OCI-LY1 (cell line): Measurements from ENCODE around the gene HDGFL2.
A peak's percentile ranks its signal among the peaks of the same experiment; 100 is the strongest.

Experiments used
- H2AFZ ChIP-seq: fragments of 200-600 bp; sonication (generic), shearing (Covaris generic); 2 replicates; pipeline ENCODE4 v1.6.0; 2014; ENCODE audit warnings: antibody characterized with exemption, mild to moderate bottlenecking, low read length
- H3F3A ChIP-seq: fragments of 200-600 bp; sonication (generic), shearing (Covaris generic); 2 replicates; pipeline ENCODE4 v1.6.0; 2014; ENCODE audit warnings: mild to moderate bottlenecking, antibody characterized with exemption, low read length, moderate library complexity; ENCODE audit not compliant: insufficient read depth
- H3K27ac ChIP-seq: fragments of 200-600 bp; sonication (generic); 2 replicates; pipeline ENCODE4 v1.5.1; 2014; ENCODE audit warnings: low read length, mixed run types, mild to moderate bottlenecking, low read depth; ENCODE audit not compliant: poor library complexity, severe bottlenecking
- H3K27me3 ChIP-seq: fragments of 200-600 bp; sonication (generic); 2 replicates; pipeline ENCODE4 v1.6.0; 2014; ENCODE audit warnings: antibody characterized with exemption, mild to moderate bottlenecking, low read length, moderate library complexity; ENCODE audit not compliant: insufficient read depth
- H3K36me3 ChIP-seq: fragments of 200-600 bp; sonication (generic); 2 replicates; pipeline ENCODE4 v1.6.1; 2014; ENCODE audit warnings: mild to moderate bottlenecking, antibody characterized with exemption, low read length, moderate library complexity, mixed read lengths; ENCODE audit not compliant: insufficient read depth
- H3K4me1 ChIP-seq: fragments of 200-600 bp; sonication (generic); 2 replicates; pipeline ENCODE4 v1.5.1; 2014; ENCODE audit warnings: mild to moderate bottlenecking, low read length, moderate library complexity; ENCODE audit not compliant: insufficient read depth, severe bottlenecking
- H3K4me2 ChIP-seq: fragments of 200-600 bp; sonication (generic), shearing (Covaris generic); 2 replicates; pipeline ENCODE4 v1.6.1; 2014; ENCODE audit warnings: low read length
- H3K4me3 ChIP-seq: fragments of 200-600 bp; sonication (generic); 2 replicates; pipeline ENCODE4 v1.5.1; 2014; ENCODE audit warnings: low read length, low read depth, mild to moderate bottlenecking, mixed read lengths; ENCODE audit not compliant: poor library complexity, severe bottlenecking
- H3K79me2 ChIP-seq: fragments of 200-600 bp; shearing (Covaris generic); 2 replicates; pipeline ENCODE4 v1.6.1; 2016; ENCODE audit warnings: mixed run types, low read length, mixed read lengths; ENCODE audit not compliant: insufficient read depth
- H3K9ac ChIP-seq: fragments of 200-600 bp; sonication (generic), shearing (Covaris generic); 2 replicates; pipeline ENCODE4 v1.6.1; 2014; ENCODE audit warnings: mild to moderate bottlenecking, low read length, mixed read lengths
- H3K9me2 ChIP-seq: fragments of 200-600 bp; sonication (generic), shearing (Covaris generic); 2 replicates; pipeline ENCODE4 v1.6.1; 2014; ENCODE audit warnings: low read depth, mild to moderate bottlenecking, low read length, mixed read lengths
- H3K9me3 ChIP-seq: fragments of 200-600 bp; shearing (Covaris generic); 2 replicates; pipeline ENCODE4 v1.6.1; 2014; ENCODE audit warnings: low read length, mixed read lengths
- H4K20me1 ChIP-seq: fragments of 200-600 bp; sonication (generic), shearing (Covaris generic); 2 replicates; pipeline ENCODE4 v1.6.0; 2016; ENCODE audit warnings: mild to moderate bottlenecking, low read length; ENCODE audit not compliant: insufficient read depth
- CTCF ChIP-seq: fragments of 200-600 bp; sonication (generic), shearing (Covaris generic); IDR thresholded peaks from 2 replicates; pipeline ENCODE4 v1.5.1; 2017; ENCODE audit warnings: mild to moderate bottlenecking, antibody characterized with exemption, low read length, moderate library complexity, mixed read lengths
- EZH2 ChIP-seq: fragments of 200-600 bp; sonication (generic), shearing (Covaris generic); IDR thresholded peaks from 2 replicates; pipeline ENCODE4 v1.8.0; 2017; ENCODE audit warnings: borderline replicate concordance, mixed run types, mild to moderate bottlenecking, antibody characterized with exemption, low read length, moderate library complexity, mixed read lengths

Gene HDGFL2

DNA sequence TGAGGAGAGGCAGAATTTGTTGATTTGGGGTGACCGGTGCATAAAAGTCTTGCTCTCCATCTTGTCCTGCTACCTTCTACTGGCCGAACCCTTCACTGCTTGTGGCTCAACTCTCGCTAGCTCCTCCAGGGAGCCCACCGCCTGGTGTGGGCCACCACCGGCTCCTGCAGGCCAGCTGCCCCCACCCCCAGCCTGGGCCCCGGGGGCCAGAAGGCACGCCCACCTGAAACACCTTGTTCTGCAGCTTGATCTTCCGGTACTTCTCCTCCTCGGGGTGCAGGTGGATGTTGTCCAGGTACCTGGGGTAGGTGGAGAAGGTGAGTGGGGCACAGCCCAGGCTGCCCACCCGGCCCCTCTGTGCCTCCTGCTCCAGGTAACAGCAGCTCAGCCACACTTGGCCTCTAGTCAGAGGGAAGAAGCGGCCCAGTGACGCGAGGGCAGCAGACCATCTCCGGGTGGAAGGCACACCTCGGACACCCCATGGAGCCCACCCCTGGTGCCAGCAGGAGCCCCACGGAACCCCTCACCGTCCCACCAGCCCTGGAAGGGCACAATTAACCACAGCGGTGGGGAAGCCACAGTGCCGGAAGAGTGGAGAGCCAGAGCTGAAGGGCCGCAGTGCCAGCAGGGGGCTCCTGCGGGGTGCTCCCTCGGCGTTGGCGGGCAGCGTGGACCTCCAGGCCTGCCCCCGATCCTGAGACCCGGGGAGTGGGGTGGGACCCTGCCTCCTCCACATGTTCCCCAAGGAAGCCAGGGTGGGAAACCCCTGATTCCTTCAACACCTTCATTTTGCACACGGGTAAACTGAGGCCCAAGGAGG, 24.6 kb upstream of the HDGFL2 start:
- no peak overlapping the region for H3K4me3 ChIP-seq
- H3K27ac ChIP-seq = no peak overlapping the region
- H3K9me2 ChIP-seq = no peaks in the 10 kb centered on the region
- no peaks in the 10 kb centered on the region for H3K4me1 ChIP-seq
- no peak overlapping the region for H2AFZ ChIP-seq
- TF ChIP-seq EZH2 (no peak), CTCF (peak; percentile 9; the same call in 1 of the 2 replicates)
- no peaks in the 10 kb centered on the region for H4K20me1 ChIP-seq
- H3K9me3 ChIP-seq = no peaks in the 10 kb centered on the region
- no peaks in the 10 kb centered on the region for H3K79me2 ChIP-seq
- peaks cover 65% of the 10 kb centered on the region for H3K36me3 ChIP-seq
- H3K4me2 ChIP-seq = no peak overlapping the region
- no peaks in the 10 kb centered on the region for H3K27me3 ChIP-seq
- H3F3A ChIP-seq = no peaks in the 10 kb centered on the region
- H3K9ac ChIP-seq = no peak overlapping the region

DNA sequence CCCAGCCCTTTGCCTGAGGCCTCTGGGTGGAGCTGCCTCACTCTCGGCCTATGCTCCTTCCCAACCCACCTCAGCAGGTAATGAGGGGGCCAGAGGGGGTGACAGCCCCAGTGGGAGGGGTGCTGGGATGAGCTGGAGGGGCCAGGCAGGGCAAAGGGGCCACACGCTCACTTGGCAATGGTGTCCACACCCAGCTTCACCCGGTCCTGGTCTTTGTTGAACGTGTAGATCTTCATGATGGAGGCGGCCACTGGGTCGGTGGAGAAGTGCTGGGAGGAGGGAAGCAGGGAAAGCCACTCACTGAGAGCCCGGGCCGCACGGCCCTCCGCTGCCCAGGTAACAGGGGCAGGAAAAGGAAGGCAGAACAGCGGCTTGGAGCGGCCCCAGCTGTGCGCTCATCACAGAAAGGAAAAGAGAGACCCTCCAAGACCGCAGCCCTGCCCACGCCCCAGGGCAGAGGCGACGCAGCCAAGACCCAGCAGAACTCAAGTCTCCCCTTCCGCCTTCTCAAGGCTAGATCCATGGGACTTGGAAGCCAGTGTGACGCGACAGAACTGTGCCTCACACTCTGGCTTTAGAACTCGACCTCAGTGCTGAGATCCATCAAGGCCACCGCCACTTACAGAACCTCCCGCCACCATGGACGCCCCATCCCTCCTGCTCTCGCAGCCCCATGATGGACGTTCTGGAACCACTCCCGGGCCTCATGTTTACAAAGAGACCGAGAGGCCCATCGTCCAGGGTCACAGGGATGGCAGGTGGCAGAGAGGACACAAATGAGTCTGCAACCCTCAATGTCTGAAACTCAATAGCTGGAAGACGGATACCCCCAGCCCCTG, 23.7 kb upstream of the HDGFL2 start:
- H3K4me3 ChIP-seq = no peak overlapping the region
- H2AFZ ChIP-seq = no peak overlapping the region
- H3K4me2 ChIP-seq = no peak overlapping the region
- no peaks in the 10 kb centered on the region for H3K9me3 ChIP-seq
- H3K79me2 ChIP-seq = no peaks in the 10 kb centered on the region
- H3F3A ChIP-seq = no peaks in the 10 kb centered on the region
- no peak overlapping the region for H3K9ac ChIP-seq
- peaks cover 72% of the 10 kb centered on the region for H3K36me3 ChIP-seq
- TF ChIP-seq CTCF = no peak
- no peak for TF ChIP-seq EZH2
- no peaks in the 10 kb centered on the region for H3K9me2 ChIP-seq
- no peak overlapping the region for H3K27ac ChIP-seq
- H4K20me1 ChIP-seq = no peaks in the 10 kb centered on the region
- H3K4me1 ChIP-seq = no peaks in the 10 kb centered on the region
- H3K27me3 ChIP-seq = no peaks in the 10 kb centered on the region

GRCh38 chr19:4449022-4449638, 23.0 kb upstream of the HDGFL2 start:
- Histone ChIP-seq H3K79me2 (no peaks in the 10 kb centered on the region), H4K20me1 (no peaks in the 10 kb centered on the region), H3K9me3 (no peaks in the 10 kb centered on the region)

More at GRCh38 chr19:4449022-4449638, 23.0 kb upstream of the HDGFL2 start:
- Histone ChIP-seq H3F3A (no peaks in the 10 kb centered on the region), H3K27ac (no peak overlapping the region), H3K4me1 (no peaks in the 10 kb centered on the region), H3K4me3 (no peak overlapping the region), H3K9ac (no peak overlapping the region), H3K9me2 (no peaks in the 10 kb centered on the region), H2AFZ (no peak overlapping the region), H3K36me3 (peaks cover 71% of the 10 kb centered on the region), H3K27me3 (no peaks in the 10 kb centered on the region), H3K4me2 (no peak overlapping the region)
- TF ChIP-seq EZH2 = no peak
- TF ChIP-seq CTCF = no peak
